TTC549 (cell line): ENCODE data around the gene OR52E4.

Source experiments
- FAIRE-seq: peaks from 2 replicates; lab custom pipeline; 2012; peaks lifted over from hg19 to GRCh38; lab: Jason Lieb, UNC

OR52E4 gene

DNA sequence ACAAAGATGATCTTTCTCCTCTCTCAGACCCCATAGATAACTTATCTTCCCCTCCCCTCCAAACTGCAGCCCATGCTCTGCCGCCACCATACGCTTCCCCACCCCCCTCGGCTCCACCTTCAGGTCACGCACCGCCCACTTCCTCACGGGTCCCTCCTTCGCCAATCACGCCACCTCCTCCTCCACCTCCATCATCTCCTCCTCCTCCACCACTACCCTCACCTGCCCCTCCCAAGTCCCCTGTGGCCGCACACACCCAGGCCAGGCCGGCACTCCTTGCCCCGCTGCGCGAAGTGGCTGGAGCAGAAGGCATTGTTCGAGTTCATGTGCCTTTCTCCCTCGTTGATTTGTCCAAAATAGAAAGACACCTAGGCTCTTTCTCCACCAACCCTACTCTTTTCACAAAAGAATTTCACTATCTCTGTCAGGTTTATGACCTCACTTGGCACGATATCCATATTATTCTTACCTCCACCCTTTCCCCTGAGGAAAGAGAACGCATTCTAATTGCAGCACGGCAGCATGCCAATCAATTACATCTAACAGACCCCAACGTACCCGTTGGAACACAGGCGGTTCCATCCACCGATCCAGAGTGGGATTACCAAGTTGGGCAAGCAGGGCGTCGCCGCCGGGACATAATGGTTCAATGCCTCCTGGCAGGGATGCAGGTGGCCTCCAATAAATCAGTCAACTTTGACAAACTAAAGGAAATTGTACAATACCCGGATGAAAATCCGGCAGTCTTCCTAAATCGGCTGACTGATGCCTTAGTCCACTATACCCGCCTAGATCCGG lies 49.3 kb downstream of the OR52E4 start:
- no peak for FAIRE-seq

DNA sequence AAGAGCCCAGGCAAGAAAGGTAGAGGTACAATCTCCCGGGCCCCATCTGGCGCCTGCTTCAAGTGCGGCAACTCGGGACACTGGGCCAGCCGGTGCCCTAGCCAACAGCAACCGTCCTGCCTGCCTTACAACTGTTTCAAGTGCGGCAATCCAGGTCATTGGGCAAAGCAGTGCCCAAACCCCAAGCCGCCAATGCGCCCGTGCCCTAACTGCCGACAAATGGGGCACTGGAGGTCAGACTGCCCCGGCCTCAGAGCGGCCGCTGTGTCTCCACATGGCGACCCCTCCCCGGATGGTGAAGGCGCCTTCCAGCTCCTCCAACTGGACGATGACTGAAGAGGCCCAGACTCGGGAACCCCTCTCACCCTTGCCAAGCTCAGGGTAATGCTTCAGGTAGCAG lies 50.2 kb downstream of the OR52E4 start:
- FAIRE-seq: no peak

- no peak for FAIRE-seq
Measured at GRCh38 chr11:5931061-5931460, 50.6 kb downstream of the OR52E4 start.

GRCh38 chr11:5932671-5933070 lies 52.2 kb downstream of the OR52E4 start:
- FAIRE-seq: no peak

- FAIRE-seq: no peak
Measured at GRCh38 chr11:5933116-5933515, 52.7 kb downstream of the OR52E4 start.
